Measurements from ENCODE around the gene TRAPPC6A. TPM values are rescaled to one million over a fixed set of nuclear protein-coding genes. Genes with fewer than 3 reads are reported as not detected.

Gene TRAPPC6A
- total and polyA plus RNA-seq, 2 of the 13 experiments (the other 11 are each of a cell fraction or from before 2014, with no cell fraction given) = 6.5 to 21.0 TPM

GRCh38 chr19:45177817-45178261 lies at the start of gene TRAPPC6A (continued):
- no peak for TF ChIP-seq JUNB (CRISPR knock-in tag; IDR thresholded peaks at IDR 0.05; ENCODE audit: borderline replicate concordance)
- no peak for TF ChIP-seq TAF15 (IDR thresholded peaks at IDR 0.05; ENCODE audit: low read depth, low read length, poor library complexity, severe bottlenecking)
- TF ChIP-seq SOX5 (CRISPR knock-in tag; IDR thresholded peaks at IDR 0.05; ENCODE audit: borderline replicate concordance) = no peak
- no peak for TF ChIP-seq ZNF766 (CRISPR knock-in tag; IDR thresholded peaks at IDR 0.05; ENCODE audit: borderline replicate concordance)
- no peak for TF ChIP-seq THAP11 (CRISPR knock-in tag; IDR thresholded peaks at IDR 0.05)
- TF ChIP-seq DR1 (CRISPR knock-in tag; IDR thresholded peaks at IDR 0.05) = no peak
- 0 out of 2 replicates have a peak, but pooled peaks have one; percentile 59 for TF ChIP-seq IRX3 (CRISPR knock-in tag; IDR thresholded peaks at IDR 0.05; ENCODE audit: borderline replicate concordance, low read depth)
- TF ChIP-seq ARID5B (CRISPR knock-in tag; IDR thresholded peaks at IDR 0.05) = no peak; the same call in 1 of the 2 replicates
- TF ChIP-seq ZNF552 (CRISPR knock-in tag; IDR thresholded peaks at IDR 0.05; ENCODE audit: borderline replicate concordance) = no peak
- TF ChIP-seq CHCHD3 (CRISPR knock-in tag; IDR thresholded peaks at IDR 0.05) = no peak
- peak; percentile 73; the same call in 1 of the 2 replicates for TF ChIP-seq HIVEP1 (CRISPR knock-in tag; IDR thresholded peaks at IDR 0.05)
- TF ChIP-seq FIP1L1 (IDR thresholded peaks at IDR 0.05; ENCODE audit: borderline replicate concordance, insufficient read depth, low read depth, low read length) = no peak
- TF ChIP-seq ZNF121 (CRISPR knock-in tag; IDR thresholded peaks at IDR 0.05) = no peak
- no peak for TF ChIP-seq CCAR2 (optimal IDR thresholded peaks at IDR 0.05; ENCODE audit: low read depth, low read length)
- TF ChIP-seq TEAD3 (CRISPR knock-in tag; optimal IDR thresholded peaks at IDR 0.05; ENCODE audit: borderline replicate concordance) = no peak
- TF ChIP-seq ATF2 (CRISPR knock-in tag; IDR thresholded peaks at IDR 0.05) = no peak; the same call in 1 of the 2 replicates
- TF ChIP-seq MLLT10 (CRISPR knock-in tag; IDR thresholded peaks at IDR 0.05) = no peak
- no peak for TF ChIP-seq HOXD1 (CRISPR knock-in tag; IDR thresholded peaks at IDR 0.05)
- no peak for TF ChIP-seq ZNF274 (CRISPR knock-in tag; IDR thresholded peaks at IDR 0.05)
- TF ChIP-seq ZBTB34 (CRISPR knock-in tag; IDR thresholded peaks at IDR 0.05) = no peak
- no peak for TF ChIP-seq THAP8 (CRISPR knock-in tag; IDR thresholded peaks at IDR 0.05; ENCODE audit: borderline replicate concordance)

Measured in HepG2 (cell line).